Naive B cell (primary cell): ENCODE measurements around the gene ZDHHC3. TPM values are rescaled to one million over a fixed set of nuclear protein-coding genes. Genes with fewer than 3 reads are reported as not detected.

Experiments
- ATAC-seq, 2 donors: fragments of 150-1000 bp; cut with Tn5 transposase; 2 replicates each; pipeline ENCODE4 v1.10.0; 2021; ENCODE audit warnings: low read depth in 2 of 2, mild to moderate bottlenecking in 2 of 2, moderate library complexity in 2 of 2
- DNase-seq: peaks from one replicate; pipeline ENCODE4 v3.0.0; 2022
- H3K27ac Mint-ChIP-seq, 6 donors: one replicate each; pipeline ENCODE4 v1.8.0; 2020 to 2022; ENCODE audit warnings: mild to moderate bottlenecking in 6 of 6, mixed read lengths in 6 of 6, moderate library complexity in 5 of 6, inconsistent platforms in 2 of 6
- H3K27me3 Mint-ChIP-seq, 3 donors: one replicate each; pipeline ENCODE4 v1.8.0; 2021 to 2022; ENCODE audit warnings: mixed read lengths in 3 of 3, mild to moderate bottlenecking in 1 of 3
- H3K36me3 Mint-ChIP-seq, 2 donors: one replicate each; pipeline ENCODE4 v1.8.0; 2020 to 2022; ENCODE audit warnings: mixed read lengths in 2 of 2, inconsistent platforms in 1 of 2, mild to moderate bottlenecking in 1 of 2
- H3K4me1 Mint-ChIP-seq, 3 donors: one replicate each; pipeline ENCODE4 v1.8.0; 2020 to 2022; ENCODE audit warnings: mixed read lengths in 3 of 3, inconsistent platforms in 1 of 3, mild to moderate bottlenecking in 1 of 3, moderate library complexity in 1 of 3
- H3K4me3 Mint-ChIP-seq, 8 donors: one replicate each; pipeline ENCODE4 v1.8.0; 2020 to 2022; ENCODE audit warnings: mild to moderate bottlenecking in 8 of 8, mixed read lengths in 8 of 8, moderate library complexity in 8 of 8, inconsistent platforms in 2 of 8
- H3K9me3 Mint-ChIP-seq, 7 donors: one replicate each; pipeline ENCODE4 v1.8.0; 2020 to 2022; ENCODE audit warnings: mixed read lengths in 7 of 7, mild to moderate bottlenecking in 5 of 7, inconsistent platforms in 2 of 7, moderate library complexity in 1 of 7
- polyA plus RNA-seq, 6 donors: library from polyadenylated mRNA; unstranded; fragments of 300-500 nt; fragmentation: Illumina TruSeq; gene quantifications; one replicate each; pipeline ENCODE4 v1.2.3, GENCODE V29; 2021; ENCODE audit warnings: low read depth in 6 of 6

Gene ZDHHC3
- polyA plus RNA-seq, 6 donors from 2014 or later: 15.5 to 45.1 (median 35.3) TPM

DNA sequence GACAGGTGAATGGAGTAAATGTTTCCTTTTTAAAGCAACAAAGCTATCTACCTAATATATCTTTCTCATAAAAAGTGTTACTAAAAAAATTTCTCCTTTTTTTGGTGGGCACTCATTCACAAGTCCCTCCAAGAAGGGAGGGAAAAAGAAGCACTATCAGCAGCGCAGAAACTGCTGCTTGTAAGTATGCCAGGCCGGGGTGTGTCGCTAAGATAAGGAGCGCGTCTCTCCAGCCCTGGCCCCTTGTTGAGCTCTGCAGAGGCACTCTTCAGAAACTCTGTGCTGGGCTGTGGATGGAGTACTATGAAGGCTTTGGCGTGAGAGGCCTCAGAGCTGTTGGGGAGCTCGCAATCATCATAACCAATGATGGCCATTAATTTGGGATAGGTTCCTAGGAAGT is 49.1 kb downstream of the ZDHHC3 start:
- peaks cover 0 to 6% (median 3%) of the 10 kb centered on the region in 3 donors for H3K4me1 Mint-ChIP-seq
- H3K27me3 Mint-ChIP-seq: no peaks in the 10 kb centered on the region
- DNase-seq: no peak
- ATAC-seq: no peak
- H3K9me3 Mint-ChIP-seq: no peaks in the 10 kb centered on the region
- H3K36me3 Mint-ChIP-seq: peaks cover 21 to 23% of the 10 kb centered on the region in 2 donors
- no peak overlapping the region for H3K27ac Mint-ChIP-seq
- peak overlapping the region in 1 of 8 donors; percentile 52 for H3K4me3 Mint-ChIP-seq

DNA sequence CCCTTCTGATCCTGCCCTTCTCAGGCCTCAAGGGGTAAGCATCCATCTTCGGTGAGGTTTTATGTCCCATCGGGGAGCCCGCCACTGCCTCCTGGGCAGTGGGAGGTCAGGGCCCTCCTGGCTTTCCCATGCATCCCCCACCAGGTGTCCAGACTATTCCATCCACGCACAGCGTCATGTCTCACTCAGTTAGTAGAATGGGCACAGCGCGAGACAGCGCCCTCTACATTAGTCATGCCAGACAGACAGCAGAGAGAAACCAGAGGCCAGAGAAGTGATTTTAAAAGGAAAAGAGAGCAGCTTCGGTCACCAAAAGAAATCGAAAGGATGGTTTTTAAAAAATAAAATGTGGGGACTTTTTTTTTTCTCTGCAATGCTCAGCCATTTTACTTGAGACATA is 49.8 kb downstream of the ZDHHC3 start:
- ATAC-seq: no peak
- no peak overlapping the region for H3K4me3 Mint-ChIP-seq
- H3K9me3 Mint-ChIP-seq: no peaks in the 10 kb centered on the region
- no peak for DNase-seq
- H3K36me3 Mint-ChIP-seq: peaks cover 23 to 27% of the 10 kb centered on the region in 2 donors
- no peaks in the 10 kb centered on the region for H3K27me3 Mint-ChIP-seq
- H3K4me1 Mint-ChIP-seq: peaks cover 0 to 6% (median 3%) of the 10 kb centered on the region in 3 donors
- peak overlapping the region in 2 of 6 donors; percentile 12 to 50 for H3K27ac Mint-ChIP-seq

DNA sequence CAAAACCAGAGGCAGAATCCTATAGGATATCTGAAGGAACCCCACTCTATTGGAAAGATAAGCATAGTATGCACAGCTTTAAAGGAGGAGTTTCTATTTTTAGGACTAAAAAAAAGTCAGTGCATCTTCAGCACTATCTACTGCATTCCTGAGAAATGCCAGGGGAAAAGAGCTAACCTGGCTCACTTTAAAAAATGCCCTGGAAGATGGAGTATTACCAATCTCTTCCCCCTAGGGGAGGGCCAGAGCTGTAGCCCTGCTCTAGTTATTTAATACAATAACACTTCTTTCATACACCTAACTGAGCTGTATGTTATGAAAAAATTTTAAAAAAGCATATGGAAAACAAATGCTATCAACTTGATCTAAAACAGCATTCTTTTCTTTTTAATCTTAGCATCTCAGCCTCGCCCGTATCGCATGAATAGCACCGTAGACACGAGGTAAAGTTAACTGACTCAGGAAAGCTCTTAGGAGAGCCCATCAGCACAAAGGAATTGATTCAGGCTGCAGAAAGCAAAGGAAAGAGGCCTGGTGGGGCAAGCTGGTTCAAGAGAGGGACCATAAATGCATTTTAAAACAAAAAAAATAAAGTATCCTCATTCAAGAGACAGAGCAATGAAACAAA is 51.4 kb downstream of the ZDHHC3 start:
- Mint-ChIP-seq H3K27ac (no peak overlapping the region), H3K4me3 (no peak overlapping the region), H3K9me3 (no peaks in the 10 kb centered on the region), H3K4me1 (peaks cover 0 to 6% (median 3%) of the 10 kb centered on the region in 3 donors), H3K27me3 (no peaks in the 10 kb centered on the region), H3K36me3 (peaks cover 23 to 30% of the 10 kb centered on the region in 2 donors)
- no peak for ATAC-seq
- no peak for DNase-seq

DNA sequence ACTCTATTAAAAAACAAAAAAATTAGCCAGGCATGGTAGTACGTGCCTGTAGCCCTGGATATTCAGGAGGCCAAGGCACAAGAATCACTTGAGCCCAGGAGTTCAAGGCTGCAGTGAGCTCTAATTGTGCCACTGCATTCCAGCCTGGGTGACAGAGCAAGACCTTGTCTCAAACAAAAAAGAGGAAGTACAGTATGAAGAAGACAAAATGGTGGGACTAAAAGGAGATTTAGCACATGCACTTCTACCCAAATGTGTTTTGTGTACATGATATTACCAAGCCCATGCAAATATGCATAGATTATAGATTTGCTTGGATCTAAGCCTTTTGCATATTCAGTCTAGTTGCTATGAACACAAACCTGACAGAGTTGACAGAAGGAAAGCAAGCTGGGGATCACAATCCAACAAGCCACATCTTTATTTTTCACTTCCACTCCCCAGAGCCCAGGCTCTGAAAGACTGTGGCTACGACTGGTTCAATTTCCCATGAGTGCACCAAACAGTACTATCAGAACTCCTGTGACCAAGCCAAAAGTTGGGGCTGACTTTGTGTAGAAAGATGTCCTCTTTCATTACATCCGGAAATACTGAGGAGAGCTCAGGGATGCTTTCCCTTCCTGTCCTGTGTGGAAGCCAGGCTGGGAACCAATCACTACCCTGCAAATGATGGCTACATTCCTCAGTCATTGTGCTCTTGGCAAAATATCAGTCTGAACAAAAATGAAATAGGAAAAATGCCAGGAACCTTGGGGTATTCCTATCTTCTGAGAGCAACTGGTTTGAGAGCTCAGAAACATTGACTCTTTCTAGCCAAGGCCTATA is 52.1 kb downstream of the ZDHHC3 start:
- Mint-ChIP-seq H3K4me3 (no peak overlapping the region), H3K36me3 (peaks cover 19 to 30% of the 10 kb centered on the region in 2 donors), H3K27me3 (no peaks in the 10 kb centered on the region), H3K27ac (peak overlapping the region in 1 of 6 donors; percentile 12), H3K4me1 (peaks cover 0 to 6% (median 3%) of the 10 kb centered on the region in 3 donors), H3K9me3 (no peaks in the 10 kb centered on the region)
- DNase-seq (no peak), ATAC-seq (no peak)

DNA sequence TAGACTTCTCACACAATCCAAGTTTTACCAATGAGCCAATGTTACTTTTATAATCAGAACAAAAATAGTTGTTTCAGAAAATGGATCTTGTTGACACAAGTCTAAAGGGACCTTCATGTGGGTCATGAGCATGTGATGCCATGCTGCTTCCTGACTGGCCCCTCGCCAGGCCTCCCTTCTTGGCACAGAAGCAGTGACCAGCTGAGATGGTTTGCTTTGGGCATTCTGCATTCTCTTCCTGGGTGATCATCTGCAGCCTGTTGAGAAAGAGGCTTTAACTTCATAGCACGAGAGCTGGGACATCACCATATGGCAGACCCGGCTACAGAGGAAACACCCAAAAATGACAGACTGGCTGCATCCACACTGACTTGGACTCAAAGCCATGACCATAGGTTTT is 55.9 kb downstream of the ZDHHC3 start:
- Mint-ChIP-seq H3K4me3 (no peak overlapping the region), H3K27ac (no peak overlapping the region), H3K27me3 (no peaks in the 10 kb centered on the region), H3K36me3 (peaks cover 6 to 27% of the 10 kb centered on the region in 2 donors), H3K9me3 (no peaks in the 10 kb centered on the region), H3K4me1 (peaks cover 0 to 6% (median 3%) of the 10 kb centered on the region in 3 donors)
- DNase-seq (no peak), ATAC-seq (no peak)

DNA sequence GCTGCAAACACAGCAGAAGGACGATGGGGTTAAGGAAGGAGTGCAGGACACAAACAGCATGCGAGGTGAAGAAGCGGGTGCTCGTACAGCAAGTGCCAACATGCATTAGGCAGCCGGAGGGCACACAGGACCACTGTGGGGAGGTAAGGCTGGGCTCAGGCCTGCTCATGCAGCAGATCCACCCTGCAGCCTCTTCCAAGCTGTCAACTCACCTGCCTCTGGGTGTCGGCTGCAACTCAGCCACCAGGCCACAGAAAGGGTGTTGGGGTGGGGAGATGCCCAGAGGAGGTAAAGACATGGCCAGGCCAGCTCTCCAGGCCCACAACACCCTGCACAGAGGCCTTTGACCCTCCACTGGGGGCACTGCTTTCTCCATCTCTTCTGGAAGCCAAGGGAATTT is 57.4 kb downstream of the ZDHHC3 start:
- no peaks in the 10 kb centered on the region for H3K9me3 Mint-ChIP-seq
- no peak for ATAC-seq
- H3K4me3 Mint-ChIP-seq: peak overlapping the region in 1 of 8 donors; percentile 52
- peaks cover 0 to 8% (median under 1%) of the 10 kb centered on the region in 3 donors for H3K4me1 Mint-ChIP-seq
- no peaks in the 10 kb centered on the region for H3K27me3 Mint-ChIP-seq
- no peak for DNase-seq
- H3K27ac Mint-ChIP-seq: no peak overlapping the region
- H3K36me3 Mint-ChIP-seq: peaks cover 6 to 19% of the 10 kb centered on the region in 2 donors

DNA sequence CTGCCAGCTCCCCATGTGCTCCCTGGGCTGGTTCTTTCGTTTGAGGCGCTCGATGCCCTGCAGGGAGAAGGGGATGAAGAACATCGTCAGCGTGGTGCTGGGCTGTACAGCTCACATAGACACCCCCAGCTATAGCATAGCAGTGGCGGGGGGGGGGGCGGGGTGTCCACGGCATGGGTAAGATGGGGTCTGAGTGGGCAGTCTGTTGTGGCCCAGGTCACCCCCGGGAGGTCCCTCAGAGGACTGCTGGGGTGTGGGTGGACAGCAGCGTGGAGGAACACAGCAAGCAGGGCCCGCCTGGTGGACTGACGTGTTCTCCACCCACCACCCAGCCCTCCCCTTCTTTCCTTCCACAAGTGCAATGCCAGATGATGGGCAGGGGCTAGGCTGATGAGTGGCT is 57.9 kb downstream of the ZDHHC3 start:
- DNase-seq (no peak), ATAC-seq (no peak)
- H3K9me3 Mint-ChIP-seq: no peaks in the 10 kb centered on the region
- peak overlapping the region in 1 of 6 donors; percentile 11 for H3K27ac Mint-ChIP-seq
- peaks cover 0 to 7% (median 0%) of the 10 kb centered on the region in 3 donors for H3K4me1 Mint-ChIP-seq
- H3K4me3 Mint-ChIP-seq: no peak overlapping the region
- H3K36me3 Mint-ChIP-seq: peaks cover 6 to 19% of the 10 kb centered on the region in 2 donors
- H3K27me3 Mint-ChIP-seq: no peaks in the 10 kb centered on the region

DNA sequence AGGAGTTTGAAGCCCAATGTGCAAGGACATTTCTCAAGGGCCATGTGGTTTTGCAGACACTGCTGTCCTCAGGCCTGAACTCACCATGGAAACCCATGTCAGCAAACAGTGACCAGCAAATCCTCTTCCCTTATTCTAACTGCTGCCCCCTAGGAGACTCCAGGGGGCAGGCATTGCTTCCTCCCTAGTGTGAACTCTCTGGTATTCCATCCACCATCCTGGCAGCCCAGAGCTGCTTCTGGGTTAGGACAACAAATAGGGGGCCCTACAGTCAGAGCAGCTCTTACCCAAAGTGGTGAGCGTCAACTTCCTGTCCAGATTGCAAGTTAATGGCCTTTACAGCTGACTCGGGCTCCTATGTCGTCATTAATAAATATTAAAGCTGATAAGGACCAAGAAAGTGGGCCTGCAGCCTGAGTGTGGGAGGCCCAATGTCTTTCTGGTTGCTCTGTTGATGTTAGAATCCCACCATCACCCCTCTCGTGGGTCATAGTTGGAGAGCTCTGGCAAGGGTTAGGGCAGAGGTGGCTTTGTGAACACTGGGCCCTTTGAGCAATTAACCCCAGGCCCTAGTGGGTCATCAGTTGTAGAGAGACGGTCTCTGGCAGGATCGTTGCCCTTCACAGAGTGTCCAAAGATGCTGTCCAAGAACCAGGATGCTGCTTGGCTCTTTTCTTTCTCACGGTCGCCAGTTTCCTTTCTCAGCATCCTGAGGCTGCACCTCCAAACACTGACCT is 60.1 kb downstream of the ZDHHC3 start:
- Mint-ChIP-seq H3K27ac (no peak overlapping the region), H3K4me3 (no peak overlapping the region), H3K27me3 (peaks cover 0 to 9% (median 7%) of the 10 kb centered on the region in 3 donors), H3K36me3 (peaks cover 5 to 6% of the 10 kb centered on the region in 2 donors), H3K9me3 (no peaks in the 10 kb centered on the region), H3K4me1 (peaks cover 0 to 7% (median 0%) of the 10 kb centered on the region in 3 donors)
- no peak for ATAC-seq
- DNase-seq: no peak

DNA sequence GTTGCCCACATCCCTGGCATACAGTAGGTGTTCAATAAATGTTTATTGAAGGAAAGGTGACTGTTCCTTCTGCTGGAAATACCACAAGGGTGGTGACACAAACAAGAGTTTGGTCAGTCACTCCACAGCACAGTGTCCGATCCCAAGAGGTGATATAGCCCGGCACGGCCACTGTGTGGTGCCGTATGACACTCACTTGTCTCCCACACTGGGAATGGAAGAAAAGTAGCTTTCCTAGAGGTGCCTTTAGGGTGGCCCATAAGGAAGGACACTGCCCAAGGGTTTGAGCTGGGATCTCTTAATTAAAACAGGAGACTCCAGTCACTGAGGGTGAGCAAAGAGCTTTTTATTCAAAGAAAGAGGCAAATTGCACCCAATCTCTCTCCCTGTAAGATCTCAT is 61.0 kb downstream of the ZDHHC3 start:
- H3K27ac Mint-ChIP-seq: peak overlapping the region in 1 of 6 donors; percentile 52
- peaks cover 0 to 4% (median 0%) of the 10 kb centered on the region in 7 donors for H3K9me3 Mint-ChIP-seq
- peaks cover 0 to 7% (median 0%) of the 10 kb centered on the region in 3 donors for H3K4me1 Mint-ChIP-seq
- peaks cover 0 to 17% (median 13%) of the 10 kb centered on the region in 3 donors for H3K27me3 Mint-ChIP-seq
- H3K36me3 Mint-ChIP-seq: peaks cover 5 to 6% of the 10 kb centered on the region in 2 donors
- DNase-seq (no peak), ATAC-seq (no peak)
- no peak overlapping the region for H3K4me3 Mint-ChIP-seq

DNA sequence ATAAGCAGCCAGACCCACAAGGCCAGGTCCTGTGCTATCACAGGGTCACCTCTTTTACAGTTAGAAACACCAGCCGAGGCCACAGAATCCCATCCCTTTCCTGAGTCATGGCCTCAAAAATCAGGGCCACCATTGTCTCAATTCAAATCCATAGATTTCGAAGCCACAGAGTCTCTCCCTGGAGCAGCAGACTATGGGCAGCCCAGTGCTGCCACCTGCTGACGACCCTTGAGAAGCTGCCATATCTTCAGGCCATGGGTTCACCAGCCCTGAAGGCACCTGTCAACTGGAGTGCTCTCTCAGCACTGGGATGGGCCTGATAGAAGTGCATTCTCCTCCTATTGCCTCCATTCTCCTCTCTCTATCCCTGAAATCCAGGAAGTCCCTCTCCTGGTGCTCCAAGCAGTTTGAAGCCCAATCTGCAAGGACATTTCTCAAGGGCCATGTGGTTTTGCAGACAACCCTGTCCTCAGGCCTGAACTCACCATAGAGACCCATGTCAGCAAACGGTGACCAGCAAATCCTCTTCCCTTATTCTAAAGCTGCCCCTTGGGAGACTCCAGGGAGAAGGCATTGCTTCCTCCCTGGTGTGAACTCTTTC is 62.0 kb downstream of the ZDHHC3 start:
- DNase-seq (peak; percentile 50), ATAC-seq (peak; percentile 58)
- peaks cover 5 to 6% of the 10 kb centered on the region in 2 donors for H3K36me3 Mint-ChIP-seq
- peaks cover 0 to 7% (median 0%) of the 10 kb centered on the region in 3 donors for H3K4me1 Mint-ChIP-seq
- peak overlapping the region in 3 of 6 donors; percentile 7 to 52 (median 51) for H3K27ac Mint-ChIP-seq
- no peak overlapping the region for H3K4me3 Mint-ChIP-seq
- H3K9me3 Mint-ChIP-seq: peaks cover 0 to 7% (median 0%) of the 10 kb centered on the region in 7 donors
- peaks cover 0 to 26% (median 13%) of the 10 kb centered on the region in 3 donors for H3K27me3 Mint-ChIP-seq

DNA sequence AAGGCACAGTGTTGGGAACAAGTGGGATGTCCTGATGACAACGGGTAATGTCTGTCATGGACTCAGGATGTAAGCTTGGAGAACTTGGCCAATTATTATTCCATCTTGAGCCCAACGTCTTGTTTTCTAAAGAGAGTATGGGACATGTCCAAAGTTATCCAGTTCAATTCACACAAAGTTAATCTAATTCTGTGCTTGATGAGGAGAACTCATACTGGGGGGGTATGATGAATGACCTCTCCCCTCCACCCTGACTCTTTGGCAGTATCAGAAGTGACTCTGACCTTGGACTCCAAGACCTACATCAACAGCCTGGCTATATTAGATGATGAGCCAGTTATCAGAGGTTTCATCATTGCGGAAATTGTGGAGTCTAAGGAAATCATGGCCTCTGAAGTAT is 65.3 kb downstream of the ZDHHC3 start:
- H3K4me3 Mint-ChIP-seq: no peak overlapping the region
- ATAC-seq (no peak), DNase-seq (no peak)
- peaks cover 0 to 32% (median 10%) of the 10 kb centered on the region in 7 donors for H3K9me3 Mint-ChIP-seq
- H3K27ac Mint-ChIP-seq: no peak overlapping the region
- no peaks in the 10 kb centered on the region for H3K36me3 Mint-ChIP-seq
- peaks cover 0 to 7% (median 0%) of the 10 kb centered on the region in 3 donors for H3K4me1 Mint-ChIP-seq
- peaks cover 3 to 38% (median 24%) of the 10 kb centered on the region in 3 donors for H3K27me3 Mint-ChIP-seq

DNA sequence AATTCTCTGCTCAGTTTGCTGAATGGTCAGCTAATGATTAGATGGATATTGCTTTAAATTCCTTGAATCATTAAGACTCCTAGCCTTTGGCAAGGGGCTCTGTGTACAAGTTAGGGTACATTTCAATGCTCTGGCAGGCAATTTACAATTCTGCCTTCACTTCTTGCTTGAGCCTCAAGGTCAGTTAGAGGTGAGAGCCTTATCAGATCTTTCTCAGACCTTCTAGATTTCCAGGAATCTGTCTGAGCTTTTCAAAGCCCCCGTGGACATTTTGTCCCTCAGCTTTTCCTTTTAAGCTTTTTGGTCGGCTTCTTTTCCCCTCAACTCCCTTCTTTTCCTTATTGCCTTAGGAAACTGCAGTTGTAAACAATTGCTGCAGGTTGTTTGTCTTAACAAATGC is 66.9 kb downstream of the ZDHHC3 start:
- Mint-ChIP-seq H3K9me3 (peaks cover 0 to 40% (median 12%) of the 10 kb centered on the region in 7 donors), H3K36me3 (no peaks in the 10 kb centered on the region), H3K4me3 (no peak overlapping the region), H3K4me1 (peaks cover 0 to 3% (median 0%) of the 10 kb centered on the region in 3 donors), H3K27me3 (peaks cover 3 to 38% (median 24%) of the 10 kb centered on the region in 3 donors), H3K27ac (peak overlapping the region in 1 of 6 donors; percentile 14)
- no peak for DNase-seq
- no peak for ATAC-seq

DNA sequence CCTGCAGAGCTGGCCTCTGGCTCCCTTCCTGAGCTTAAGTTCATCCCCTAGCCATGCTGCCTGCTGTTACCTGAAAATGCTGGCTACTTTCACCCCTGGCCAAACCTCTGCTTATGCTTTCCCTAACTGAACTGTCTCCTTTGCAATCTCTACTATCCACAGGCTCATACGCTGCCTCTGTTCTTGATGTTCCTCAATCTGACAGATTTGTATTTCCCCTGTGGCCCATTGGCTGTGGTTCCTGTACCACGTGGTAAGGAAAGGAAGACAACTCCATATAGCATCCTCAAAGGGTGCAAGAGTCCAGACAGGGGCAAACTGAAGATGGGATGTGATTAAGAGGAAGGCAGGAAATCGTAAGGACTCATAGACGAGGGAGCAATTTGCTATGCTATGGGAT is 68.4 kb downstream of the ZDHHC3 start:
- ATAC-seq (no peak), DNase-seq (no peak)
- H3K4me3 Mint-ChIP-seq: no peak overlapping the region
- peaks cover 0 to 40% (median 12%) of the 10 kb centered on the region in 7 donors for H3K9me3 Mint-ChIP-seq
- H3K36me3 Mint-ChIP-seq: no peaks in the 10 kb centered on the region
- peaks cover 3 to 38% (median 24%) of the 10 kb centered on the region in 3 donors for H3K27me3 Mint-ChIP-seq
- no peaks in the 10 kb centered on the region for H3K4me1 Mint-ChIP-seq
- no peak overlapping the region for H3K27ac Mint-ChIP-seq
